IPS-11a (cell line): ENCODE data around the gene BBS1.
"Not testable (repeated sequence)": the region's sequence is repeated elsewhere in the genome, so short reads cannot be mapped to it uniquely, and the experiment has no call there.

Experiments
- H3K4me3 ChIP-seq: one replicate; pipeline ENCODE4 v1.5.1; 2013; ENCODE audit warnings: low read depth, low read length, control low read depth

Gene BBS1

GRCh38 chr11:66523611-66524010 lies 13.2 kb downstream of the BBS1 start:
- H3K4me3 ChIP-seq = no peak overlapping the region

- no peak overlapping the region for H3K4me3 ChIP-seq
Measured at GRCh38 chr11:66524304-66525040, 14.0 kb downstream of the BBS1 start.

DNA sequence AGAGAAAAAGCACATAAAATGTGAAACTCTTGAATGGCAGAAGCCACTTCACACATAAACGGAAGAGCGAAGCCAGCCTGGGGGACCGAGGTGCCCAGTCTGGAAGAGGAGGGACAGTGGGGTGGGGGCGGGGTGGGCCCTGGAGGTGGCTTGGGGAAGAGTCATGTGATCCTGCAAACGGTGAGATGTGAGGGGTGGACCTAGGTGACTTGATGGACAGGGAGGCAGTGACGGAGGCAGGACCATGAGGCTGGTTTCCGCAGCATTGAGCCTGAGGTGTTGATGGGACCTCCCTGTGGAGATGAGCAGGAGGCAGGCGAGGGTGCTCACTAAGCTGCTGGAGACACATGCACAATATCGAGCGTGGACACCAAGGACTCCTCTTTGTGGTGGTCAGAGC lies 18.6 kb downstream of the BBS1 start:
- H3K4me3 ChIP-seq = no peak overlapping the region

- no peak overlapping the region for H3K4me3 ChIP-seq
Measured at GRCh38 chr11:66529655-66530054, 19.2 kb downstream of the BBS1 start.

DNA sequence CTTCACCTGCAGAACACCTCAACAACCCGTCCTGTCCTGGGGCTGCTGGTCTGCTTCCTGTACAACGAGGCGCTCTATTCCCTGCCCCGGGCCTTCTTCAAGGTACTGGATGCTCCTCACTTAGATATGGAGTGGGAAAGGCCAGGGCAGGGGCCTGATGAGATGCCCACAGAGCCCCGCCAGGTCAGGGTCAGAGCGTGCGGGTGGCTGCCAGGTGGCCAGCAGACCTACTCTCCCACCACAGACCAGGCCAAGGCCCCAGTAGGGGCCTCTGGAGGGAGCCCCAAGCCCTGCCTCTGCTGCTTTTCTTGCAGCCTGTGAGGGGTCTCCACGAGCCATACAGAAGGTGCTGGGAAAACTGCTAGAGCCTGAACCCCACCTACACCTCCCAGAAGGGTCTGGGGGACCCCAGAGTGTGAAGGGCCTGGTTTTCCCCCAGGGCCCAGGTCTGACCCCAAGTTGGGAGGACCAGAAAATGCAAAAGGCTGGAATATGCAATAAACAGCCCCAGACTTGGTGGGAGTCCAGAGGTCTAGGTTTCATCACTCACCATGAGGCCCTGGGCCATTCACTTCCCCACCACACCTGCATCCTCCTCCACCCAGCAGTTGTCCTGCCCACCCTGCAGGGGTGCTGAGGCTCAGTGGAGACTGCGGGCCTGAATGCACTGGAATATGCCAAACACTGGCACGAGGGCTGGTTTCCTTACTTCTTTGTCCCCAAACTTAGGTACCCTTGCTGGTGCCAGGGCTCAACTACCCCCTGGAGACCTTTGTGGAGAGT lies 20.7 kb downstream of the BBS1 start:
- no peak overlapping the region for H3K4me3 ChIP-seq

DNA sequence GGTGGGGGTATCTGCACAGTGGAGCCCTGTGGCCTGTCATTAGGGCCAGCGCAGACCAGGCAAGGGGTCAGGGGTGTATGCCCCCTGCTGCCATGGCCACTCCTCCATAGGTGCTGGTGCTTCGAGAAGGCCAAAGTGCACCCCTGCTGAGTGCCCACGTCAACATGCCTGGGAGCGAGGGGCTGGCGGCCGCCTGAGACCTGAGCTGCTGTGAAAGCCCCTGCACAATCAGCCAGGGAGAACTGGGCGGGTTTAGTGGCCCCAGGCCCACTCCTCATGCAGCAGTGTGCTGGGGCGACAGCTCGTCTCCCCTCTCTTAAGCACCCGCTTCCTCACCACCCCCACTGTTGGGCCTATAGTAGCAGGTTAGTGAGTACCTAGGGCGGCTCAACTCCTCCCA lies 21.4 kb downstream of the BBS1 start:
- H3K4me3 ChIP-seq = no peak overlapping the region

DNA sequence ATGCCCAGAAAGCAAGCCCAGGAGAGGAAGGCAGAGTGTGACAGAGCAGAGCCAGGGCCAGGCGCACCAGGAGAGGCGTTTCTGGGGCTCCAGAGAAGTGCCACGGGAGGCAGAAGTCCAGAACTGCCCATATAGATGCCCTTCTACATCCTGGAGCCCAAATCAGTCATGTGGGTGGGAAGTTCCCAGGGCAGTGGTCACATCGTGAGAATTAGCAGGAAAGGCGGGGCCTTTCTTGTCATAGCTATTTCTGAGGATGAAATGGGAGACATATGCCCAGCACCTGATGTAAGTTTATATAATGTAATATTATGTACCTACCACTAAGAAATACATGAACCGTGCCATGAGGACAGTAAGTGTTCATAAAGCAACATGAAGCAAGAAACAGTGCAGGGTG lies 22.3 kb downstream of the BBS1 start:
- H3K4me3 ChIP-seq = no peak overlapping the region

DNA sequence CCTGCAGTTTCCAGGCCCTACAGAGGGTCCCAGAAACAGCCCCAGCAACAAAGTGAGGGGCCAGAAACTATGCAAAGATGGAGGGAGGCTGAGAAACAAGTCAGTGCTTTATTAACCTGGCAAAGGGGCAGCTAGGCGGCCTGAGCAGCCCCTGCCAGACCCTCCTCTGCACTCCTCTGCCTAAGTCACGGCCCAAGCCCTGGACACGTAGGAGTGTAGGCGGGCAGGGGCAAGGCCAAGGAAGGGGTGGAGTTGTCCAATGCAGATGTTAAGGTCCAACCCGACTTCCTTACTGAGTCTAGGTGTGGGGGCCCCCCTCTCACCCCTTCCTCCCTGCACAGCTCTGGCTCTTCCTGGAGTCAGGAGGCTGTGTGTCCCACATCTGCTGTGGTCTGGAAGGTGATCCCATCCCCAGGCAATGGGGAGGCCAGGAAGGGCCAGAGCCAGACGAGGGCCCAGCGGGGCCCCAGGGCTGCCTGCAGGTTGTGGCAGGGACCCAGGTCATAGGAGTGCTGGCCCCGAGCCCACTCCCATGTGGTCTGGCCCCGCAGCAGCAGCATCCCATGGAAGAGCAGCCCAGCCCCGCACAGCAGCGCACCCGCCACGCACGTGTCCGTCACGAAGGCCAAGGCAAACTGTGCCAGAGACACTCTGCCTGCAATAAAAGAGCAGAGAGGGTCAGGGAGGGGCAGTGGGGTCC lies 28.9 kb downstream of the BBS1 start:
- H3K4me3 ChIP-seq = no peak overlapping the region

DNA sequence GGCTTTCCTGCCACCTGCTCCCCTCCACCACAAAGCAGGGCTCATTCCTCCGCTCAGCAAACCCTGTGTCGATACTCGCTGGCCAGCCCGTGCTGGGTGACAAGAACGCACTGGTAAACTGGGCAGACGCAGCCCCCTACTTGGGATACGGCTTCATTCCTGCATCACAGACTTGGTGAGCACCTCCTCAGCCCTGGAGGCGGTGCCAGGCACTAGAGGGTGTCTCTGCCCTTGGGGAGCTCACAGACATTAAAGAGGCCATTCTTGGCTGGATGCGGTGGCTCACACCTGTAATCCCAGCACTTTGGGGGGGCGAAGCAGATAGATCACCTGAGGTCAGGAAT lies 29.4 kb downstream of the BBS1 start:
- H3K4me3 ChIP-seq = no peak overlapping the region

DNA sequence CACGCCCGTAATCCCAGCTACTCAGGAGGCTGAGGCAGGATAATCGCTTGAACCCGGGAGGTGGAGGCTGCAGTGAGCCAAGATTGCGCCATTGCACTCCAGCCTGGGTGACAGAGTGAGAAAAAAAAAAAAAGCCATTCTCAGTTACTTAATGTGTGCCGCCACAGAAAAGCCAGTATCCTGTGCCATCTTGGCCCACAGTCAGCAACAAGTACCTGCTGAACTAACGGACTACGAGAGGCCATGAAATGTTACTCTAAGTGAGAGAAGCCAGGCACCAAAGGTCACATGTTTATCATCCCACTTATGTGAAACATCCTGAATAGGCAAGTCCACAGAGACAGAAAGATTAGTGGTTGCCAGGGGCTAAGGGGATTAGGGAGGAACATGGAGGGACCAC lies 30.2 kb downstream of the BBS1 start:
- H3K4me3 ChIP-seq = not testable (repeated sequence)

GRCh38 chr11:66541892-66542291 lies 31.5 kb downstream of the BBS1 start:
- no peak overlapping the region for H3K4me3 ChIP-seq

DNA sequence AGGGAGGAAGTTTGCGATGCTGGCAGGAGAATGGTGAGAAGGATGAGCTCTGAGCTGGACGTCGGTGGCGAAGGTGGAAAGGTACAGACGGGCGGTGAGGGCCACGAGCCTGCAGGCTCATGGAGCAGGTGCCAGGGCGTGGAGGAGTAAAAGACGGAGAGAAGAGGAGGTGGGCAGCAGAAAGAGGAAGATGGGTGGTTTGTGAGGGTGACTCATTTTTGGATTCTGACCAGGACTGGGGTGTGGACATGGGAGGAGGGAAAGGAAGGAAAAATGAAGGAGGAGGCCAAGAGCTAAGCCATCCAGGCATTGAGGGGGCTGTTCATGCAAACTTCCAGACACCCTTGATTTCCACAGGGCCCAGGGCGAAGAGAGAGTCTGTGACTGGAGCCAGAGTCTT lies 31.9 kb downstream of the BBS1 start:
- no peak overlapping the region for H3K4me3 ChIP-seq

GRCh38 chr11:66543263-66544107 lies 33.0 kb downstream of the BBS1 start:
- H3K4me3 ChIP-seq = no peak overlapping the region

DNA sequence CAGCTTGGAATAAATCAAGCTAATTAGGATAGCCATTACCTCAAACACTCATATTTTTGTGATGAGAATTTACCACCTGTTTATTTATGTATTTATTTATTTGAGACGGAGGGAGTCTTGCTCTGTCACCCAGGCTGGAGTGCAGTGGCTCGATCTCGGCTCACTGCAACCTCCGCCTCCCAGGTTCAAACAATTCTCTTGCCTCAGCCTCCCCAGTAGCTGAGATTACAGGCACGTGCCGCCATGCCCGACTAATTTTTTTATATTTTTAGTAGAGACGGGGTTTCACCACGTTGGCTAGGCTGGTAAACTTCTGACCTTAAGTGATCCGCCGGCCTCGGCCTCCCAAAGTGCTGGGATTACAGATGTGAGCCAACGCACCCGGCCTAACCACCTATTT lies 34.5 kb downstream of the BBS1 start:
- H3K4me3 ChIP-seq = peak overlapping the region; percentile 78

- H3K4me3 ChIP-seq = peak within 1 kb of the TSS; percentile 78
Measured at GRCh38 chr11:66545701-66546367, 35.4 kb downstream of the BBS1 start, which contains the start of gene ZDHHC24. ZDHHC24 (minus strand) TSS chr11:66546048; CDS start chr11:66546003, 45 bp downstream.

DNA sequence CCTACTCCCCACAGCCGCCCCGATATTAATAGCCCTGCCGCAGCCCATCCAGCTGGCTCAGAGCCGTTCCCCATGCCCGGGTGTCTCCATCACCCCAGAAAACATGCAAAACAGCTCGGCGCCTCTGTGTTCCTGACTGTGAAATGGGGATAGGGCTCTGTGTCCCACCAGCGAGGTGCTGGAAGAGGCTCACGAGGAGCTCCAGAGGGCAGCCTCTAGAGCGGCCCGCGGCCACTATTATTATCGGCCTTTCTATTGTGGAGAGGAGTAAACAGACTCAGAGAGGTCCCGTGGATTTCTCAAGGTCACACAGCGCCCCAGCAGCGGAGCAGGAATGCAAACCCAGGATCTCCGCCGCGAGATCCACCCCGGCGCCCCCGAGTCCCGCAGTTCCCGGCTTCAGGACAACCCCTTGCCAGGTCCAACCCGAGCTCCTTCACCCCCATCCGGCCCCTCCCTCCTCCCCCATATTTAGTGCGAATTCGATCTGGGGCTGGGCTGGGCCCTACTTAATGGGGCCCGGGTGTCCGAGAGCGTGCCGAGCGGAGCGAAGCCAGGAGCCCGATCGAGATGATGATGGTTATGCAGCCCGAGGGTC lies 36.0 kb downstream of the BBS1 start, which contains the start of gene ACTN3:
TSS of gene ACTN3 (plus strand) at position 536 of the 598 bp plus-strand sequence. CDS start at position 571, 35 bp downstream.
- H3K4me3 ChIP-seq = peak within 1 kb of the TSS; percentile 78

GRCh38 chr11:66546966-66547661 lies 36.7 kb downstream of the BBS1 start:
- H3K4me3 ChIP-seq = peak overlapping the region; percentile 1

DNA sequence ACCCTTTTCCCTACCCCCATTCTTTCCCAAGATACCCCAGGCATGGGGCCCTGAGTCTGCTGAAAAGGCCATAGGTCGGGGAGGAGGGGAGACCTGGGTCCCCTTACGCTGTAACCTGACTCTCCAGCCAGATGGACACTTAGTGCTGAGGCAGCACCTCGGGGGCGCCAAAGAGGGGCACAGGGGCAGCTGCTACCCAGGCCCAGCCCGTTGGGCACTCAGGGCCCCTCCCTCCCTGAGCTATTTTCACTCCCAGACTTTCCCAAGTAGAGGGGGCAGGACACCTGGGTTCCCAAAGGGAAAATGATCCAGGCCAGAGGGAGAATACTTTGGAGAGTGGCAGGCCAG lies 37.2 kb downstream of the BBS1 start:
- H3K4me3 ChIP-seq = no peak overlapping the region

DNA sequence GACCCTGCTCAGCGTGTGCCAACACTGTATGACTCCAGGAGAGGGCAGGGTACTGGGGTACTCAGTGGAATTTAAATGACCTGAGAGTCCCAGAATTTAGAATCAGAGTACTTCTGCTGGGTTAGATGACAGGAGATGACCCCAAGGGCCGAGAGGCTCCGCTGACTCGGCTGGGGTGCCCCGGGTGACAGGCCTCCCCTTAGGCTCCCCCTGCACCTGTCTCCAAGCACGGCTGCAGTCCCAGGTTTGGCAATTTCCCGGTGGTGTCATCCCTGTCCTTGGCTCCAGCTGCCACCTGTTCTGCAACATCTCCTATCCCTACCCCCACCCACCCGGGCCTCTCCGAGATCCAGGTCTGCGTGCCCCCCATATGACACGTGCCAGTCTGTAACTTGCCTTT lies 37.6 kb downstream of the BBS1 start:
- no peak overlapping the region for H3K4me3 ChIP-seq
